HCT116 (cell line): ENCODE data around the gene FIP1L1. TPM values are rescaled to one million over a fixed set of nuclear protein-coding genes. Genes with fewer than 3 reads are reported as not detected.

Experiments used
- ATAC-seq: fragments of 200-7000 bp; cut with Tn5 transposase; 2 replicates; pipeline ENCODE4 v1.9.1; 2020; ENCODE audit warnings: mild to moderate bottlenecking, moderate library complexity
- BruUV-seq: library from RNA; stranded (reverse); fragments of 400-500 nt; replicated peaks from 2 replicates; lab custom pipeline; 2021; lab: Mats Ljungman, UMichigan
- CTCF ChIA-PET: fragments of 300-600 bp; sonication (Branson Sonifier 250); formaldehyde crosslinking; loops from one replicate; lab custom pipeline; 2021; ENCODE audit warnings: antibody characterized with exemption; lab: Charles Lee
- POLR2A ChIA-PET: fragments of 300-600, 350-600 bp; sonication (Branson Sonifier 250); formaldehyde crosslinking; loops from one replicate; lab custom pipeline; 2021; ENCODE audit warnings: antibody characterized with exemption; lab: Charles Lee
- RAD21 ChIA-PET, 2 experiments: fragments of 300-600 bp; sonication (Branson Sonifier 250); formaldehyde crosslinking; loops; one replicate each; lab custom pipeline; 2023; ENCODE audit warnings: low total read pairs in 2 of 2; ENCODE audit not compliant: uncharacterized antibody in 2 of 2, unreplicated experiment in 2 of 2, low non-redundant PET in 1 of 2; lab: Charles Lee
- DNase-seq: peaks from one replicate; pipeline ENCODE4 v3.0.0-alpha.2; 2010; ENCODE audit warnings: low read depth, low spot score
- H2AFZ ChIP-seq: fragments of 200-600 bp; shearing (Covaris generic), sonication (generic); 2 replicates; pipeline ENCODE4 v1.6.1; 2017; ENCODE audit warnings: low read depth, mixed run types, mixed read lengths, antibody characterized with exemption, low read length; ENCODE audit not compliant: poor library complexity, severe bottlenecking
- H3K27ac ChIP-seq: 2 replicates; pipeline ENCODE4 v1.5.1; 2012; ENCODE audit warnings: low read depth, low read length
- H3K27me3 ChIP-seq: fragments of 200-600 bp; sonication (generic); 2 replicates; pipeline ENCODE4 v1.6.1; 2016; ENCODE audit warnings: mixed run types, low read length, mixed read lengths; ENCODE audit not compliant: insufficient read depth
- H3K36me3 ChIP-seq, 2 experiments: fragments of 200-500 bp in 1 of 2; fragments of 200-600 bp in 1 of 2; sonication (Bioruptor generic) in 1 of 2; sonication (generic) in 1 of 2; 2 replicates each; pipeline versions ENCODE4 v1.5.1 to v1.6.1; 2014 to 2016; ENCODE audit warnings: low read length in 2 of 2, inconsistent platforms in 1 of 2, mixed read lengths in 1 of 2, mixed run types in 1 of 2; ENCODE audit not compliant: insufficient read depth in 2 of 2, control insufficient read depth in 1 of 2
- H3K4me1 ChIP-seq, 2 experiments: fragments of 200-600 bp in 1 of 2; sonication (generic) in 1 of 2; 2 replicates each; pipeline versions ENCODE4 v1.5.1 to v1.6.1; 2012 to 2017; ENCODE audit warnings: low read length in 2 of 2, inconsistent platforms in 1 of 2, mild to moderate bottlenecking in 1 of 2, mixed read lengths in 1 of 2, mixed run types in 1 of 2, moderate library complexity in 1 of 2; ENCODE audit not compliant: insufficient read depth in 2 of 2, control insufficient read depth in 1 of 2
- H3K4me2 ChIP-seq: fragments of 200-600 bp; sonication (generic); 2 replicates; pipeline ENCODE4 v1.6.1; 2017; ENCODE audit warnings: mixed run types, low read length, mixed read lengths
- H3K4me3 ChIP-seq, 2 experiments: fragments of 200-600 bp in 1 of 2; sonication (generic) in 1 of 2; replicated peaks in 1 of 2; 2 replicates each; pipeline ENCODE4 v1.5.1; 2011 to 2016; ENCODE audit warnings: low read length in 2 of 2, control low read depth in 1 of 2, low read depth in 1 of 2, mild to moderate bottlenecking in 1 of 2, mixed read lengths in 1 of 2, mixed run types in 1 of 2
- H3K79me2 ChIP-seq: fragments of 200-600 bp; sonication (generic); 2 replicates; pipeline ENCODE4 v1.6.1; 2017; ENCODE audit warnings: mild to moderate bottlenecking, mixed run types, low read length, moderate library complexity, mixed read lengths; ENCODE audit not compliant: insufficient read depth
- H3K9ac ChIP-seq: fragments of 200-600 bp; sonication (generic); 2 replicates; pipeline ENCODE4 v1.6.1; 2016; ENCODE audit warnings: low read length, mixed read lengths
- H3K9me2 ChIP-seq: fragments of 200-600 bp; sonication (generic), shearing (Covaris generic); 2 replicates; pipeline ENCODE4 v1.6.1; 2017; ENCODE audit warnings: mixed run types, mild to moderate bottlenecking, moderate library complexity; ENCODE audit not compliant: insufficient read depth
- H3K9me3 ChIP-seq, 2 experiments: fragments of 200-500 bp in 1 of 2; fragments of 200-600 bp in 1 of 2; sonication (Bioruptor generic) in 1 of 2; sonication (generic) in 1 of 2; 2 replicates each; pipeline ENCODE4 v1.6.1; 2014 to 2017; ENCODE audit warnings: low read length in 2 of 2, mixed read lengths in 2 of 2, inconsistent platforms in 1 of 2, low read depth in 1 of 2, mild to moderate bottlenecking in 1 of 2, mixed run types in 1 of 2, moderate library complexity in 1 of 2; ENCODE audit not compliant: control insufficient read depth in 1 of 2, insufficient read depth in 1 of 2
- H4K20me1 ChIP-seq: fragments of 200-600 bp; sonication (generic), shearing (Covaris generic); 2 replicates; pipeline ENCODE4 v1.6.1; 2017; ENCODE audit warnings: mixed run types, mild to moderate bottlenecking, moderate library complexity; ENCODE audit not compliant: insufficient read depth
- ATF3 ChIP-seq: IDR thresholded peaks from 2 replicates; pipeline ENCODE4 v1.6.1; 2012
- CBX3 ChIP-seq: IDR thresholded peaks from 2 replicates; pipeline ENCODE4 v1.6.1; 2012; ENCODE audit warnings: low read depth
- EGR1 ChIP-seq: IDR thresholded peaks from 2 replicates; pipeline ENCODE4 v1.6.1; 2012; ENCODE audit warnings: low read depth
- EZH2 ChIP-seq: fragments of 200-600 bp; sonication (generic); IDR thresholded peaks from 2 replicates; pipeline ENCODE4 v1.6.1; 2017; ENCODE audit warnings: antibody characterized with exemption, mixed run types
- EZH2phosphoT487 ChIP-seq: fragments of 200-600 bp; IDR thresholded peaks from 2 replicates; pipeline ENCODE4 v1.6.1; 2018; ENCODE audit warnings: antibody characterized with exemption, borderline replicate concordance
- JUND ChIP-seq: IDR thresholded peaks from 2 replicates; pipeline ENCODE4 v1.6.1; 2012
- MAX ChIP-seq: IDR thresholded peaks from 2 replicates; pipeline ENCODE4 v1.6.1; 2012
- POLR2A ChIP-seq: IDR thresholded peaks from 2 replicates; pipeline ENCODE4 v1.7.0; 2011; ENCODE audit warnings: borderline replicate concordance; ENCODE audit not compliant: insufficient read depth, insufficient read length; ENCODE audit errors: extremely low read depth
- SIN3A ChIP-seq: IDR thresholded peaks from 2 replicates; pipeline ENCODE4 v1.6.1; 2012; ENCODE audit warnings: low read depth
- TCF7L2 ChIP-seq: IDR thresholded peaks from 2 replicates; pipeline ENCODE4 v1.7.0; 2011; ENCODE audit warnings: borderline replicate concordance, inconsistent platforms; ENCODE audit not compliant: insufficient read depth, insufficient read length; ENCODE audit errors: extremely low read depth
- YY1 ChIP-seq: IDR thresholded peaks from 2 replicates; pipeline ENCODE4 v1.6.1; 2011; ENCODE audit warnings: low read length, low read depth, moderate library complexity, mild to moderate bottlenecking; ENCODE audit not compliant: insufficient replicate concordance; ENCODE audit errors: extremely low read depth
- intact Hi-C: fragments of 100-400 bp; cut with micrococcal nuclease; formaldehyde crosslinking; loops from 2 replicates; pipeline ENCODE4 v1.10.0; 2022
- total RNA-seq: library from RNA; stranded (reverse); gene quantifications from one replicate; pipeline ENCODE4 v1.2.1, GENCODE V29; 2021; ENCODE audit not compliant: unreplicated experiment
- TF ChIP-seq, protein P1 (sequence below): IDR thresholded peaks from 2 replicates; pipeline ENCODE4 v1.6.1; 2011; ENCODE audit warnings: mild to moderate bottlenecking, low read length, moderate library complexity; ENCODE audit not compliant: insufficient replicate concordance; ENCODE audit errors: extremely low read depth
- TF ChIP-seq, protein P2 (sequence below), 3 experiments: fragments of 200-600 bp in 1 of 3; sonication (generic) in 1 of 3; IDR thresholded peaks in 2 of 3; conservative IDR thresholded peaks in 1 of 3; 2 replicates each; pipeline ENCODE4 v1.5.1; 2012 to 2017; ENCODE audit warnings: low read depth in 2 of 3, low read length in 2 of 3, antibody characterized with exemption in 1 of 3, borderline replicate concordance in 1 of 3, control low read depth in 1 of 3, mild to moderate bottlenecking in 1 of 3, mixed read lengths in 1 of 3, mixed run types in 1 of 3, moderate library complexity in 1 of 3; ENCODE audit not compliant: insufficient read depth in 1 of 3

FIP1L1 gene
- total RNA-seq, 1 experiment from 2014 or later = 63.6 TPM

GRCh38 chr4:53507671-53508286, 130.3 kb downstream of the FIP1L1 start:
- no peaks in the 10 kb centered on the region for H3K9me3 ChIP-seq
- H3K27me3 ChIP-seq = no peaks in the 10 kb centered on the region; the same call in 1 of the 2 replicates
- no peak overlapping the region for H3K9ac ChIP-seq
- ChIA-PET RAD21 (no interaction called here), CTCF (interaction anchor here (1.7 kb wide), 1 partner anchor 93 kb away, joined by 12 read pairs; no protein-coding TSS in a partner anchor)
- H3K27ac ChIP-seq = no peak overlapping the region
- TF ChIP-seq EZH2phosphoT487 = no peak
- TF ChIP-seq EGR1 = no peak
- TF ChIP-seq TCF7L2 = no peak
- no peak for TF ChIP-seq MAX
- no peak for TF ChIP-seq POLR2A
- TF ChIP-seq, all 23 proteins: peak for 0
- Histone ChIP-seq H3K9me2 (no peaks in the 10 kb centered on the region), H3K4me2 (no peak overlapping the region), H3K36me3 (no peaks in the 10 kb centered on the region), H3K4me3 (no peak overlapping the region), H2AFZ (no peak overlapping the region), H3K4me1 (no peaks in the 10 kb centered on the region), H4K20me1 (no peaks in the 10 kb centered on the region), H3K79me2 (no peaks in the 10 kb centered on the region)
- ATAC-seq (no peak), DNase-seq (no peak)
- intact Hi-C loops = no loop called here
- POLR2A ChIA-PET = no interaction called here
- no TSS peak for BruUV-seq

DNA sequence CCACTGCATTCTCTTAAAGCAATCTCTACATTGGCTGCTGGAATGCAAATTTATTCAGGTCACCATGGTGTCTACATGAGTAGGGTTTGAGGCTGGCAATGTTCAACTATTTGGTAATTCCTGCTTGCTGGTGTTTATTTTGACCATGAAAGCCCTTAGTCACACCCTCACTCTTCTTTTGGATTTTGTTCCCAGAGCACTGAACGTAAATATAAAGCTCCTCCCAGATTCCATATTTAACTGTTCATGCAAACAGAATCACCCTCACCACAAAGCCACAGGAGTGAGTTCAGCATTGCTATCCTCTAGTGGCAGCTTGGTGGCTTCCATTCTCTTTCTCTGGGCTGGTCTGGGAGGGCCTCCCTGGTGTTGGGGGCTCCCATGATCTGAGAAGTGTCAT, 131.0 kb downstream of the FIP1L1 start:
- Histone ChIP-seq H3K4me2 (no peak overlapping the region), H3K9me2 (no peaks in the 10 kb centered on the region), H3K9me3 (no peaks in the 10 kb centered on the region), H3K27ac (no peak overlapping the region), H3K4me3 (no peak overlapping the region), H3K79me2 (no peaks in the 10 kb centered on the region), H3K9ac (no peak overlapping the region), H3K27me3 (no peaks in the 10 kb centered on the region; the same call in 1 of the 2 replicates), H3K4me1 (no peaks in the 10 kb centered on the region), H3K36me3 (no peaks in the 10 kb centered on the region), H2AFZ (no peak overlapping the region), H4K20me1 (no peaks in the 10 kb centered on the region)
- no TSS peak for BruUV-seq
- intact Hi-C loops = no loop called here
- ChIA-PET POLR2A (no interaction called here), CTCF (no interaction called here), RAD21 (no interaction called here)
- ATAC-seq (no peak), DNase-seq (no peak)
- TF ChIP-seq EZH2phosphoT487 (no peak), POLR2A (no peak), JUND (no peak), SIN3A (no peak), CBX3 (no peak), ATF3 (no peak), EZH2 (no peak), YY1 (no peak)
- TF ChIP-seq, protein P1, sequence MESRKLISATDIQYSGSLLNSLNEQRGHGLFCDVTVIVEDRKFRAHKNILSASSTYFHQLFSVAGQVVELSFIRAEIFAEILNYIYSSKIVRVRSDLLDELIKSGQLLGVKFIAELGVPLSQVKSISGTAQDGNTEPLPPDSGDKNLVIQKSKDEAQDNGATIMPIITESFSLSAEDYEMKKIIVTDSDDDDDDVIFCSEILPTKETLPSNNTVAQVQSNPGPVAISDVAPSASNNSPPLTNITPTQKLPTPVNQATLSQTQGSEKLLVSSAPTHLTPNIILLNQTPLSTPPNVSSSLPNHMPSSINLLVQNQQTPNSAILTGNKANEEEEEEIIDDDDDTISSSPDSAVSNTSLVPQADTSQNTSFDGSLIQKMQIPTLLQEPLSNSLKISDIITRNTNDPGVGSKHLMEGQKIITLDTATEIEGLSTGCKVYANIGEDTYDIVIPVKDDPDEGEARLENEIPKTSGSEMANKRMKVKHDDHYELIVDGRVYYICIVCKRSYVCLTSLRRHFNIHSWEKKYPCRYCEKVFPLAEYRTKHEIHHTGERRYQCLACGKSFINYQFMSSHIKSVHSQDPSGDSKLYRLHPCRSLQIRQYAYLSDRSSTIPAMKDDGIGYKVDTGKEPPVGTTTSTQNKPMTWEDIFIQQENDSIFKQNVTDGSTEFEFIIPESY = no peak
- TF ChIP-seq, protein P2, sequence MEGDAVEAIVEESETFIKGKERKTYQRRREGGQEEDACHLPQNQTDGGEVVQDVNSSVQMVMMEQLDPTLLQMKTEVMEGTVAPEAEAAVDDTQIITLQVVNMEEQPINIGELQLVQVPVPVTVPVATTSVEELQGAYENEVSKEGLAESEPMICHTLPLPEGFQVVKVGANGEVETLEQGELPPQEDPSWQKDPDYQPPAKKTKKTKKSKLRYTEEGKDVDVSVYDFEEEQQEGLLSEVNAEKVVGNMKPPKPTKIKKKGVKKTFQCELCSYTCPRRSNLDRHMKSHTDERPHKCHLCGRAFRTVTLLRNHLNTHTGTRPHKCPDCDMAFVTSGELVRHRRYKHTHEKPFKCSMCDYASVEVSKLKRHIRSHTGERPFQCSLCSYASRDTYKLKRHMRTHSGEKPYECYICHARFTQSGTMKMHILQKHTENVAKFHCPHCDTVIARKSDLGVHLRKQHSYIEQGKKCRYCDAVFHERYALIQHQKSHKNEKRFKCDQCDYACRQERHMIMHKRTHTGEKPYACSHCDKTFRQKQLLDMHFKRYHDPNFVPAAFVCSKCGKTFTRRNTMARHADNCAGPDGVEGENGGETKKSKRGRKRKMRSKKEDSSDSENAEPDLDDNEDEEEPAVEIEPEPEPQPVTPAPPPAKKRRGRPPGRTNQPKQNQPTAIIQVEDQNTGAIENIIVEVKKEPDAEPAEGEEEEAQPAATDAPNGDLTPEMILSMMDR (IDR thresholded peaks at IDR 0.05 in 2 of 3, conservative IDR thresholded peaks at IDR 0.05 in 1 of 3; ENCODE audit: borderline replicate concordance in 1 of 3, insufficient read depth in 1 of 3, low read depth in 2 of 3, low read length in 2 of 3) = no peak
